ENCODE data around the gene BLOC1S6. TPM values are rescaled to one million over a fixed set of nuclear protein-coding genes. Genes with fewer than 3 reads are reported as not detected.

Gene BLOC1S6
- polyA plus RNA-seq, 1 donor: 44.0 TPM

- WGBS (ENCODE audit: insufficient coverage, low lambda C conversion rate): no CpG with 5 or more reads among the region's 6 CpGs
- no peaks in the 10 kb centered on the region for H3K36me3 ChIP-seq (ENCODE audit: control insufficient read depth, insufficient read depth, low read length)
- no peaks in the 10 kb centered on the region for H3K9me3 ChIP-seq (ENCODE audit: control insufficient read depth, low read depth, low read length)
- no peak overlapping the region for H3K4me3 ChIP-seq (ENCODE audit: low read length)
- peaks cover 36% of the 10 kb centered on the region for H3K4me1 ChIP-seq (ENCODE audit: control insufficient read depth, insufficient read depth, low read length)
- H3K27ac ChIP-seq (ENCODE audit: low read length): peak overlapping the region; percentile 75
- peak; percentile 77 to 91 for DNase-seq
- no peaks in the 10 kb centered on the region for H3K27me3 ChIP-seq (ENCODE audit: control insufficient read depth, insufficient read depth, low read length)
Measured at GRCh38 chr15:45637552-45638033, 50.4 kb downstream of the BLOC1S6 start.

- H3K9me3 ChIP-seq (ENCODE audit: control insufficient read depth, low read depth, low read length): no peaks in the 10 kb centered on the region
- H3K4me1 ChIP-seq (ENCODE audit: control insufficient read depth, insufficient read depth, low read length): peaks cover 52% of the 10 kb centered on the region
- 17% methylated on average over 1 of the region's 2 CpGs for WGBS (ENCODE audit: insufficient coverage, low lambda C conversion rate)
- H3K36me3 ChIP-seq (ENCODE audit: control insufficient read depth, insufficient read depth, low read length): no peaks in the 10 kb centered on the region
- peak overlapping the region; percentile 75 for H3K27ac ChIP-seq (ENCODE audit: low read length)
- no peak overlapping the region for H3K4me3 ChIP-seq (ENCODE audit: low read length)
- no peaks in the 10 kb centered on the region for H3K27me3 ChIP-seq (ENCODE audit: control insufficient read depth, insufficient read depth, low read length)
- DNase-seq: peak in 1 of 2 donors; percentile 56
Measured at GRCh38 chr15:45640616-45641015, 53.4 kb downstream of the BLOC1S6 start.

- H3K9me3 ChIP-seq (ENCODE audit: control insufficient read depth, low read depth, low read length): no peaks in the 10 kb centered on the region
- no peak overlapping the region for H3K4me3 ChIP-seq (ENCODE audit: low read length)
- peak overlapping the region; percentile 75 for H3K27ac ChIP-seq (ENCODE audit: low read length)
- peak; percentile 71 to 91 for DNase-seq
- H3K4me1 ChIP-seq (ENCODE audit: control insufficient read depth, insufficient read depth, low read length): peaks cover 60% of the 10 kb centered on the region
- WGBS (ENCODE audit: insufficient coverage, low lambda C conversion rate): no CpG with 5 or more reads among the region's 1 CpG
- H3K27me3 ChIP-seq (ENCODE audit: control insufficient read depth, insufficient read depth, low read length): no peaks in the 10 kb centered on the region
- H3K36me3 ChIP-seq (ENCODE audit: control insufficient read depth, insufficient read depth, low read length): no peaks in the 10 kb centered on the region
Measured at GRCh38 chr15:45641374-45641781, 54.2 kb downstream of the BLOC1S6 start.

GRCh38 chr15:45641999-45642932 lies 55.1 kb downstream of the BLOC1S6 start:
- H3K27me3 ChIP-seq (ENCODE audit: control insufficient read depth, insufficient read depth, low read length): no peaks in the 10 kb centered on the region
- no peak for DNase-seq
- H3K4me3 ChIP-seq (ENCODE audit: low read length): no peak overlapping the region
- WGBS (ENCODE audit: insufficient coverage, low lambda C conversion rate): 15% methylated on average over 4 of the region's 7 CpGs
- peak overlapping the region; percentile 75 for H3K27ac ChIP-seq (ENCODE audit: low read length)
- peaks cover 60% of the 10 kb centered on the region for H3K4me1 ChIP-seq (ENCODE audit: control insufficient read depth, insufficient read depth, low read length)
- H3K9me3 ChIP-seq (ENCODE audit: control insufficient read depth, low read depth, low read length): no peaks in the 10 kb centered on the region
- no peaks in the 10 kb centered on the region for H3K36me3 ChIP-seq (ENCODE audit: control insufficient read depth, insufficient read depth, low read length)

- no peak overlapping the region for H3K27ac ChIP-seq (ENCODE audit: low read length)
- DNase-seq: no peak
- 0% methylated on average over 1 of the region's 2 CpGs for WGBS (ENCODE audit: insufficient coverage, low lambda C conversion rate)
- peaks cover 59% of the 10 kb centered on the region for H3K4me1 ChIP-seq (ENCODE audit: control insufficient read depth, insufficient read depth, low read length)
- no peaks in the 10 kb centered on the region for H3K27me3 ChIP-seq (ENCODE audit: control insufficient read depth, insufficient read depth, low read length)
- no peaks in the 10 kb centered on the region for H3K9me3 ChIP-seq (ENCODE audit: control insufficient read depth, low read depth, low read length)
- H3K36me3 ChIP-seq (ENCODE audit: control insufficient read depth, insufficient read depth, low read length): no peaks in the 10 kb centered on the region
- H3K4me3 ChIP-seq (ENCODE audit: low read length): no peak overlapping the region
Measured at GRCh38 chr15:45644437-45644836, 57.3 kb downstream of the BLOC1S6 start.

GRCh38 chr15:45645026-45645980 lies 58.1 kb downstream of the BLOC1S6 start:
- Histone ChIP-seq H3K27ac (ENCODE audit: low read length) (peak overlapping the region; percentile 19), H3K4me1 (ENCODE audit: control insufficient read depth, insufficient read depth, low read length) (peaks cover 56% of the 10 kb centered on the region), H3K27me3 (ENCODE audit: control insufficient read depth, insufficient read depth, low read length) (no peaks in the 10 kb centered on the region), H3K4me3 (ENCODE audit: low read length) (no peak overlapping the region), H3K36me3 (ENCODE audit: control insufficient read depth, insufficient read depth, low read length) (no peaks in the 10 kb centered on the region), H3K9me3 (ENCODE audit: control insufficient read depth, low read depth, low read length) (no peaks in the 10 kb centered on the region)
- no CpG with 5 or more reads among the region's 9 CpGs for WGBS (ENCODE audit: insufficient coverage, low lambda C conversion rate)
- DNase-seq: peak in 1 of 2 donors; percentile 46

- Histone ChIP-seq H3K27me3 (ENCODE audit: control insufficient read depth, insufficient read depth, low read length) (no peaks in the 10 kb centered on the region), H3K36me3 (ENCODE audit: control insufficient read depth, insufficient read depth, low read length) (no peaks in the 10 kb centered on the region), H3K4me3 (ENCODE audit: low read length) (no peak overlapping the region), H3K27ac (ENCODE audit: low read length) (no peak overlapping the region), H3K9me3 (ENCODE audit: control insufficient read depth, low read depth, low read length) (peaks cover 5% of the 10 kb centered on the region), H3K4me1 (ENCODE audit: control insufficient read depth, insufficient read depth, low read length) (peaks cover 48% of the 10 kb centered on the region)
- no peak for DNase-seq
- WGBS (ENCODE audit: insufficient coverage, low lambda C conversion rate): no CpG with 5 or more reads among the region's 3 CpGs
Measured at GRCh38 chr15:45646220-45646619, 59.0 kb downstream of the BLOC1S6 start.

- Histone ChIP-seq H3K4me3 (ENCODE audit: low read length) (no peak overlapping the region), H3K36me3 (ENCODE audit: control insufficient read depth, insufficient read depth, low read length) (no peaks in the 10 kb centered on the region), H3K27me3 (ENCODE audit: control insufficient read depth, insufficient read depth, low read length) (no peaks in the 10 kb centered on the region), H3K4me1 (ENCODE audit: control insufficient read depth, insufficient read depth, low read length) (peaks cover 34% of the 10 kb centered on the region), H3K27ac (ENCODE audit: low read length) (no peak overlapping the region), H3K9me3 (ENCODE audit: control insufficient read depth, low read depth, low read length) (peaks cover 5% of the 10 kb centered on the region)
- 100% methylated on average over 5 of the region's 6 CpGs for WGBS (ENCODE audit: insufficient coverage, low lambda C conversion rate)
- DNase-seq: no peak
Measured at GRCh38 chr15:45647828-45648227, 60.6 kb downstream of the BLOC1S6 start.

GRCh38 chr15:45648521-45649200 lies 61.5 kb downstream of the BLOC1S6 start:
- peaks cover 5% of the 10 kb centered on the region for H3K9me3 ChIP-seq (ENCODE audit: control insufficient read depth, low read depth, low read length)
- H3K36me3 ChIP-seq (ENCODE audit: control insufficient read depth, insufficient read depth, low read length): no peaks in the 10 kb centered on the region
- peak; percentile 61 to 83 for DNase-seq
- H3K27me3 ChIP-seq (ENCODE audit: control insufficient read depth, insufficient read depth, low read length): no peaks in the 10 kb centered on the region
- H3K27ac ChIP-seq (ENCODE audit: low read length): peak overlapping the region; percentile 76
- peaks cover 32% of the 10 kb centered on the region for H3K4me1 ChIP-seq (ENCODE audit: control insufficient read depth, insufficient read depth, low read length)
- WGBS (ENCODE audit: insufficient coverage, low lambda C conversion rate): no CpG with 5 or more reads among the region's 4 CpGs
- no peak overlapping the region for H3K4me3 ChIP-seq (ENCODE audit: low read length)
